Activated CD4-positive, alpha-beta memory T cell treated with anti-CD3 and anti-CD28 coated beads, Interleukin-2, amount 10 ng/mL, durations not matched to agents 7 days and 5 days (primary cell): ENCODE data around the gene TMEM170A. TPM values are rescaled to one million over a fixed set of nuclear protein-coding genes. Genes with fewer than 3 reads are reported as not detected.

Experiments used
- CTCF ChIA-PET: fragments of 350-600 bp; sonication (Branson Sonifier 250); formaldehyde crosslinking; loops from one replicate; lab custom pipeline; 2021; ENCODE audit warnings: antibody characterized with exemption, inconsistent platforms; lab: Charles Lee
- POLR2A ChIA-PET: fragments of 350-600 bp; sonication (Branson Sonifier 250); formaldehyde crosslinking; loops from one replicate; lab custom pipeline; 2021; ENCODE audit warnings: antibody characterized with exemption; lab: Charles Lee
- DNase-seq: peaks from one replicate; pipeline ENCODE4 v3.0.0-alpha.2; 2020
- H3K27ac Mint-ChIP-seq: one replicate; pipeline ENCODE4 v1.8.0; 2021; ENCODE audit warnings: mild to moderate bottlenecking, mixed read lengths
- H3K27me3 Mint-ChIP-seq: one replicate; pipeline ENCODE4 v1.8.0; 2021; ENCODE audit warnings: mixed read lengths
- H3K36me3 Mint-ChIP-seq: one replicate; pipeline ENCODE4 v1.8.0; 2021; ENCODE audit warnings: low read depth, mixed read lengths
- H3K4me1 Mint-ChIP-seq: one replicate; pipeline ENCODE4 v1.8.0; 2021; ENCODE audit warnings: mixed read lengths
- H3K4me3 Mint-ChIP-seq: one replicate; pipeline ENCODE4 v1.8.0; 2021; ENCODE audit warnings: mild to moderate bottlenecking, mixed read lengths
- H3K9me3 Mint-ChIP-seq: one replicate; pipeline ENCODE4 v1.8.0; 2021; ENCODE audit warnings: mixed read lengths
- total RNA-seq, 2 experiments: library from RNA; stranded (reverse); gene quantifications; one replicate each; pipeline ENCODE4 v1.2.3, GENCODE V29; 2021

The TMEM170A gene
- total RNA-seq, 2 experiments from 2014 or later = 30.8 to 33.9 TPM

DNA sequence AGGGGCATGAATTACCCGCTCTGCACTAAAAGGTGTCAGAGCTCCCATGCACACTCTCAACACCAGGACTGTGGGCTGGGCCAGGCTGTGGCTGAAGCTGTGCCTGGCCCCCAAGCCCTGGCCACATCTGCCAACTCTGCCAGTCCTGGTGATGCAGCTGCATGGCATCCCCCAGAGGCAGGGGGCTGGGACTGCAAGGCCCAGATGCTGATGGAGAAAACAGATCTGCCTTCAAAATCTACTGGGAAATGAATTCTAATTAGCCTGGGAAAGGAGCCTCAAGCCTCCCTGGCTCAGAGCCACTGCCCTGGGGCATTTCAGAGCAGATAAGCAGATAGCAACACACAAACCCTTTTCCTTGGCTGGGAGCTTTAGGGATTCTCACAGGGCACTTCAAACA lies 27.4 kb upstream of the TMEM170A start:
- Mint-ChIP-seq H3K27ac (no peak overlapping the region), H3K9me3 (no peaks in the 10 kb centered on the region), H3K4me3 (no peak overlapping the region), H3K27me3 (peaks cover 20% of the 10 kb centered on the region), H3K4me1 (peaks cover 8% of the 10 kb centered on the region), H3K36me3 (no peaks in the 10 kb centered on the region)
- CTCF ChIA-PET = interaction anchor here (0.6 kb wide), 1 partner anchor 20 kb away, joined by 3 read pairs; no protein-coding TSS in a partner anchor
- POLR2A ChIA-PET = no interaction called here
- DNase-seq = no peak

DNA sequence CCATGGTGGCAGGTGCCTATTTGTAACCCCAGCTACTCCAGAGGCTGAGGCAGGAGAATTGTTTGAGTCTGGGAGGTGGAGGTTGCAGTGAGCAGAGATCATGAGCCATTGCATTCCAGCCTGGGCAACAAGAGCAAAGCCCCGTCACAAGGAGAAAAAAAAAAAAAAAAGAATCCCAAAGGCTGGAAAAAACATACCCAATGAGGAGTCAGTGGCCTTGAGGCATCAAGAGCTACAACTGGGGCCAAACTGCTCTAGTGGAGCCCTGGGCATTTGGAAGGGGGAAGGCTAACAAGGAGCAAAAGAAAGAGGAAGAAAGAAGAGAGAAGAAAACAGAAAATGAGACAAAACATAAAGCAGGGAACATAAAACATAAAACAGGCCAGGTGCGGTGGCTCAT lies 23.8 kb upstream of the TMEM170A start:
- no peak overlapping the region for H3K27ac Mint-ChIP-seq
- no peaks in the 10 kb centered on the region for H3K4me1 Mint-ChIP-seq
- peaks cover 11% of the 10 kb centered on the region for H3K27me3 Mint-ChIP-seq
- ChIA-PET POLR2A (no interaction called here), CTCF (interaction anchor here (1.2 kb wide), 1 partner anchor 10 kb away, joined by 5 read pairs; no protein-coding TSS in a partner anchor)
- no peak for DNase-seq
- H3K4me3 Mint-ChIP-seq = no peak overlapping the region
- H3K9me3 Mint-ChIP-seq = no peaks in the 10 kb centered on the region
- no peaks in the 10 kb centered on the region for H3K36me3 Mint-ChIP-seq

DNA sequence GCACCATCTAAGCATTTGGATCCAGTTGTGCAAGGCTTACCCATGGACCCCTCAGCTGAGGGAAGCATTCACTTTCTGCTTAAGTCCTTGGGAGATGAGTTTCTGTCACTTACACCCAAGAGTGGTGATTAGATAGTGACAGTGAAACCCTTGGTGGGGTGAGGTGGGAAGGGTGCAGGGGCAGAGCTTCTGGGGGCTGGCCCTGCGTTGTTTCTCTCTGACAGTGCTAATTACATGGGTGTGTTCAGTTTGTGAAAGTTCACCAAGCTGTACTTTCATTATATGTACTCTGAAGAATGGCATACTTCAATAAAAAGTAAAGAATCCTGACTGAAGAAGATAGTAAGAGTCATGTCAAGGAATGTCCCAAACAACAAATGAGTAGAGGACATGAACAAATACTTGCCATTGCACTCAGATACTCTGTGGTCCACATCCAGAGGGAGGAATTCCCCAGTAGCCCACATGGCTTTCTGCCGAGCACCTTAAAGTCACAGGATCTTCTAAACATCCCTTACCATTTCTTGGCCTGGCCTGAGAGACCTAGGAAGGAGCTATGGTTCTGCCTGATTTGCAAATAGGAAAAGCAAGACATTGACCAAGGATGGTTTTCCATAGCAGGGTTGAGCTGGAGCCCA lies 22.3 kb upstream of the TMEM170A start:
- Mint-ChIP-seq H3K36me3 (no peaks in the 10 kb centered on the region), H3K4me3 (no peak overlapping the region), H3K27ac (no peak overlapping the region), H3K4me1 (no peaks in the 10 kb centered on the region), H3K9me3 (no peaks in the 10 kb centered on the region), H3K27me3 (peaks cover 8% of the 10 kb centered on the region)
- ChIA-PET POLR2A (no interaction called here), CTCF (interaction anchor here (0.7 to 1.5 kb wide), 4 partner anchors 9 to 277 kb away, joined by 3 to 5 read pairs (median 4); no protein-coding TSS in a partner anchor)
- no peak for DNase-seq

DNA sequence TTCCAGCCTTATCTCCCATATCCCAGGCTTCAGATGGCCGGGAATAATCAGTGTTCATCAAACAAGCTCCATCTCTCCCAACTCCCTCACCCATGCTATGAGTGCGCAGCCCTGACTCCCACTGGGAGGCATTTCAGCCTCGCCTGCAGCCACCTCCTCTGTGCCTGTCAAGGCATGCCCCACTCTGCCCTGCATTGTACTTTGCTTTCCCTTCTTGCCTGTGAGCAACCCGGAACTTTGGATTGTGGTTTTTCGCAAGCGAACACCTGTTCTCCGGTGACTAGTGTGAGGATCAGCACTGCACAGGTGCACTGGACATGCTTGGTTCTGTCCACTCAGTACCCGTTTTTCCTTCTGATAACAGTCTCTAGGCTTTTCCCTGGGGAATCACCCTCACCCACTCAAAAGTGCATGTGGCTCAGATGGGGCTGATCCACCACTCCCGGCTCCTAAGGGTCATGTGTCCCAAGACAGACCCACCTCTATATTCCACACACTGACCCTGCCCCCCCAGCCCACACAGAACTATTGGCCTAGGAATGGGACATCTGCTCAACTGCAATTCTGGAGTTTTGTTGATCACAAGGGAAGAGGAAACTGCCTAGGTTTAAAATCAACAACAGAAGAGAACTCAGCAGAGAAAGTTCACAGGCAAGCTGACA lies 21.7 kb upstream of the TMEM170A start:
- no peak for DNase-seq
- Mint-ChIP-seq H3K27ac (no peak overlapping the region), H3K36me3 (no peaks in the 10 kb centered on the region), H3K4me1 (no peaks in the 10 kb centered on the region), H3K4me3 (no peak overlapping the region), H3K9me3 (no peaks in the 10 kb centered on the region), H3K27me3 (peaks cover 8% of the 10 kb centered on the region)
- ChIA-PET CTCF (interaction anchor here (1.1 to 1.5 kb wide), 3 partner anchors 31 to 278 kb away, joined by 3 to 4 read pairs (median 3); no protein-coding TSS in a partner anchor), POLR2A (no interaction called here)

DNA sequence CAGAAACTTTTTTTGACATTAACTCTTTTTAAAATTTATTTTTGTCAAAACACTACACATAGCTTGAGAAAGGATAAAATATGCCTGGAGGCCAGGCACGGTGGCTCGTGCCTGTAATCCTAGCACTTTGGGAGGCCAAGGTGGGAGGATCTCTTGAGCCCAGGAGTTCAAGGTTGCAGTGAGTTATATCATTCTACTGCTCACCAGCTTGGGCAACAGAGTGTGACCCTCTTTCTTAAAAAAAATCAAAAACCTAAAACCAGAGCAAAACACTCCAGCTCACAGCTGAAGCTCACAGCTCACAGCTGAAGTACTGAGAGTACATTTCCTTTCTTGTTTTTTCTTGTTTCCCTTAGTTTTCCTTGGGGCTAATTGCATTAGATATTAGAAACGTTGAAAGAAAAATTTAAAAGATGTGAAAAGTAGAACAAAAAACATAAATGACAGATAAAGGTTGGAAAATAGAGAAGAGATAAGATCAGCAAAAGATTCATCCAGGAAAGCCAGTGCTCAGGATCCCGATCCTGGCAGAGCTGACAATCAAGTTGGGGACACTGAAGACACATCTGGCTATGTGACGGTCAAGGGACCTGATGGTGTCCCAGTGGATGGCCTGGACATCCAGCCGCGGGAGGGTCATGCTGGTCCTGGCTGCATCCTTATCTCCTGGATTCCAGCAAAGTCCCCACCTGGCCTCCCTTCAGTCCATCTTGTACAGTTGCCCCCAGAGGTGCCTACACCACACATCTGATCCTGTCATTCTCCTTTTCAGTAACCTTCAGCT lies 20.9 kb upstream of the TMEM170A start:
- POLR2A ChIA-PET = no interaction called here
- no peak overlapping the region for H3K27ac Mint-ChIP-seq
- no peak for DNase-seq
- H3K9me3 Mint-ChIP-seq = no peaks in the 10 kb centered on the region
- no peak overlapping the region for H3K4me3 Mint-ChIP-seq
- peaks cover 8% of the 10 kb centered on the region for H3K27me3 Mint-ChIP-seq
- H3K4me1 Mint-ChIP-seq = no peaks in the 10 kb centered on the region
- CTCF ChIA-PET = interaction anchor here (1.1 kb wide), 1 partner anchor 32 kb away, joined by 4 read pairs; no protein-coding TSS in a partner anchor
- H3K36me3 Mint-ChIP-seq = no peaks in the 10 kb centered on the region

DNA sequence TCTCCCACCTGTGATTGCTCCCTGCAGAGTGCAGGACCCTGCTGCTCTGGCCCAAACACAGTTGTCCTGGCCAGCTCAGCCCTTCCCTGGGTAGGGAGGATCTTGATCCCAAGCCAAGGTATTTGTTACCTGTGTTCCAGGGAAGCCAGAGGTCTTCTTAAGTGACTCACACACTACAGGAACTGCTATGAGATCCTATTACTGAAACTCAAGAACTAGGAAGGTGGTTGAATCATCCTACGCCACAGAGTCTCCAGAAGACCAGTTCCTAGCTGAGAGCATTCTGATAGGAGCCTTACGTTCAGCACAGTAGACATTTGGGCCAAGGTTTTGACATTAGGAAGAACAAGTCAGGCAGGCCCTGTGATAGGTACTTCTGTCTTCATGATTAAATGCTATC lies 18.7 kb upstream of the TMEM170A start:
- CTCF ChIA-PET = no interaction called here
- POLR2A ChIA-PET = no interaction called here
- H3K27ac Mint-ChIP-seq = no peak overlapping the region
- no peaks in the 10 kb centered on the region for H3K4me1 Mint-ChIP-seq
- DNase-seq = no peak
- H3K36me3 Mint-ChIP-seq = no peaks in the 10 kb centered on the region
- peaks cover 4% of the 10 kb centered on the region for H3K27me3 Mint-ChIP-seq
- H3K4me3 Mint-ChIP-seq = no peak overlapping the region
- no peaks in the 10 kb centered on the region for H3K9me3 Mint-ChIP-seq

DNA sequence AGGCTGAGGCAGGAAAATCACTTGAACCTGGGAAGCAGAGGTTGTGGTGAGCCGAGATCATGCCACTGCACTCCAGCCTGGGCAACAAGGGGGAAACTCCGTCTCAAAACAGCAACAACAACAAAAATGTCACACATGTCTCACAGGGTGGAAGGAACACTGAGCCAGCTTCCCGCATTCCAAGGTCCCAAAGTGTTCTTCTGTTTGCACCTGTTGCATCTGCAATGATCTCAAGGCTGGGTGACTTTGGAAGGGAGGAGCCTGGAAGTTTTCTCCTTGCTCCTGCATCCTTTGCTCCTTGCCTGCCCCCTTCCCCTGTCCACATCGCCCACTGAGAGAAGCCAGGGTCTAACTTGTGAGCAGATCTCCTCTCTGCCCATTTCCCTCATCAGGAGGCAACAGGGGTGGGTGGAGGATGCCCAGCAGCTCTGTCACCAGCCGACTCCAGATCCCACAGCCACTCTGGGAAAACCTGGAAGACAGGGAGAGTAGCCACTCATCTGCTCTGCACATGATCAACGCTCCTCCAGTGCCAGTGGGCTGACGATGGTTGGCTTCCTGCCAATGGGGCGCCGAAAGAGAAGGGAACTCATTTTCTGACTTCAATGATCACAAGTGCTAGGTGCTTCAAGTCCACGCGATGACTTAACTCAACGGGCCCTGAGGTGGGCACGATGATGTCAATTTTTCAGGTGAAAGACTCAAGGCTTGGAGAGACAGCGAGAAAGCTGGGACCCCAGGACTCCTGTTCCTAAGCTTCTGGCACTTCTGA lies 18.1 kb upstream of the TMEM170A start:
- H3K27ac Mint-ChIP-seq = no peak overlapping the region
- H3K36me3 Mint-ChIP-seq = no peaks in the 10 kb centered on the region
- H3K4me3 Mint-ChIP-seq = no peak overlapping the region
- peaks cover 9% of the 10 kb centered on the region for H3K27me3 Mint-ChIP-seq
- no peaks in the 10 kb centered on the region for H3K9me3 Mint-ChIP-seq
- POLR2A ChIA-PET = no interaction called here
- CTCF ChIA-PET = interaction anchor here (1.5 kb wide), 1 partner anchor 17 kb away, joined by 3 read pairs; no protein-coding TSS in a partner anchor
- DNase-seq = no peak
- H3K4me1 Mint-ChIP-seq = no peaks in the 10 kb centered on the region

DNA sequence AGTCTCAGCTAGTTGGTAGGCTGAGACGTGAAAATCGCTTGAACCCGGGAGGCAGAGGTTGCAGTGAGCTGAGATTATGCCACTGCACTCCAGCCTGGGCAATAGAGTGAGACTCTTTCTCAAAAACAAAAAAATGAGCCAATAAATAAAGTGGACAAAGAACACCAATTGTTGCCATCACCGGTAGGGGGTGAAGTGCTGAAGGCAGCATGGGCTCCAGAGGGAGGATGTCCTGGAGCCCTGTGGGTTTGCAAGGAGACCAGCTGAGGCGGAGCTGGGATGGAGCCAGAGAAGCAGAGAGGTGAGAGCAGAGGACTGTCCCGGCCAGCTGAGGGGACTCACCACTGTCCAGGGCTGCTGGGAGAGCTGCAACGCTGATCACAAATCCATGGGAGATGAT lies 17.0 kb upstream of the TMEM170A start:
- H3K27ac Mint-ChIP-seq = no peak overlapping the region
- H3K36me3 Mint-ChIP-seq = no peaks in the 10 kb centered on the region
- H3K4me3 Mint-ChIP-seq = no peak overlapping the region
- CTCF ChIA-PET = interaction anchor here (0.6 to 1.5 kb wide), 2 partner anchors 16 to 36 kb away, joined by 3 read pairs; no protein-coding TSS in a partner anchor
- POLR2A ChIA-PET = no interaction called here
- DNase-seq = no peak
- H3K9me3 Mint-ChIP-seq = no peaks in the 10 kb centered on the region
- H3K27me3 Mint-ChIP-seq = peaks cover 9% of the 10 kb centered on the region
- H3K4me1 Mint-ChIP-seq = no peaks in the 10 kb centered on the region

DNA sequence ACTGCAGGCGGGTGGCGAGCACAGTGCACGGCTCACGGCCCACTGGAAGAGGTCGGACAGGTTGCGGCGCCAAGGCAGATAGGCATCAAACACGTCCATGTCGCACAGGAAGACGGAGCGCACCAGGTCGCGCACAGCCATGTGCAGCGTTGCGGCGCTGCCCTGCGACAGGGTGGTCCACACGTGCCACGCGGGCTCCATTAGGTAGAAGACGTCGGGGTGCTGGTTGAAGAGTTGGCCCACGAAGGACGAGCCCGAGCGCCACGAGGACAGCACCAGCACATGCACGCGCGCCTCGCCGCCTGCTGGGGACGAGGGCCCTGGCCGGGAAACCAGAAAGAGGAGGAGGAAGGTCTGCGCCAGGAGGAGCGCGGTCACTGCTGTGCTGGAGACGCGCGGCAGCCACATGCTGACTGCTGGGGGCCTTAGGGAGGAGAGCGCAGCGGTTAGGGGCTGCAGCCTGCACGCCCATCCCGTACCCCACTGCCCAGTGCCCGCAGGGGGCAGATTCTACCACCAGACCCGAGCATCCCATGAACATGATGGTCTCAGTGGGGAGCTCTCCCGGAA lies 15.0 kb upstream of the TMEM170A start:
- CTCF ChIA-PET = no interaction called here
- POLR2A ChIA-PET = no interaction called here
- Mint-ChIP-seq H3K9me3 (no peaks in the 10 kb centered on the region), H3K4me1 (no peaks in the 10 kb centered on the region), H3K27ac (no peak overlapping the region), H3K4me3 (no peak overlapping the region), H3K27me3 (peaks cover 5% of the 10 kb centered on the region), H3K36me3 (no peaks in the 10 kb centered on the region)
- DNase-seq = no peak

DNA sequence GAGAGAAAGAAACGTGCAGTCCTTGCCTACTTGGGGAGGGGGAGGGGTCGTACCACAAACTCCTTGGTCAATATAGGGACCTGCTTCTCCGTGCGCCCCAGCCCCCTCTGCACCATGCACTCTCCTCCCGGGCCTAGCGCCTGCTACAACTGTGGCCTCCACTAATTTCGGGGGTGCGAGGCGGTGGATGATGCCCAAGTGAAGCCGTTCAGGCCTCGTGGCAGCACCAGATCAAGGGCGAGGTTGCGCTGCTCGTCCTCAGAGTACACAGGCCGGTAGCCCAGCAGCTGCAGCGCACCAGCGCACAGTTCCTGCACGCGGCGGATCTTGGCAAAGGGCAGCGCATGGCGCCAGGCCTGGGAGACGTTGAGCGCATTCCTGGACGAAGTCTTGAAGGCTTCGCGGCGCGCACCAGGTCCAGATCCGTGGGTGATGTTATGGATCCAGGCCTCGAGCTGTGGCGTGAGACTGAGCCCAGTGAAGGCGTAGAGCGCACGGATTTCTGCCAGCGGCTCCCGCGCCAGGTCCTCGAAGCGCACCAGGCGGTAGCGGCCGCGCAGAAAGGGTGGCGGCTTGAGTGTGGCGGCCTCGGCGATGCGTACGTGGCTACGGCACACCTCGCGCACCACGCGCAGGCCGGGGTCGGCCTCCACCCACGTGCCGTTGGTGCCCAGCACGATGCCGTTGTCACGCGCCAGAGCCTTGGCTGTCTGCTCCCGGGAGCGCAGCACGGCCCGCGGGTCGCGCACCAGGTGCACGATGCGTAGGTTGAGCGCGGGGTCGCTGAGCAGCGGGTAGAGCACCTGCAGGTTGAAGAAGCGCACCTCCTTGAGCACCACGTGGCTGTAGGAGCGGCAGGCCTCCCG lies 14.2 kb upstream of the TMEM170A start:
- Mint-ChIP-seq H3K9me3 (no peaks in the 10 kb centered on the region), H3K4me3 (no peak overlapping the region), H3K4me1 (no peaks in the 10 kb centered on the region), H3K36me3 (no peaks in the 10 kb centered on the region), H3K27ac (no peak overlapping the region), H3K27me3 (peaks cover 5% of the 10 kb centered on the region)
- ChIA-PET CTCF (interaction anchor here (0.7 to 1.6 kb wide), 2 partner anchors 9 to 14 kb away, joined by 5 to 6 read pairs; partner anchors contain the start of gene TMEM170A), POLR2A (no interaction called here)
- DNase-seq = no peak

DNA sequence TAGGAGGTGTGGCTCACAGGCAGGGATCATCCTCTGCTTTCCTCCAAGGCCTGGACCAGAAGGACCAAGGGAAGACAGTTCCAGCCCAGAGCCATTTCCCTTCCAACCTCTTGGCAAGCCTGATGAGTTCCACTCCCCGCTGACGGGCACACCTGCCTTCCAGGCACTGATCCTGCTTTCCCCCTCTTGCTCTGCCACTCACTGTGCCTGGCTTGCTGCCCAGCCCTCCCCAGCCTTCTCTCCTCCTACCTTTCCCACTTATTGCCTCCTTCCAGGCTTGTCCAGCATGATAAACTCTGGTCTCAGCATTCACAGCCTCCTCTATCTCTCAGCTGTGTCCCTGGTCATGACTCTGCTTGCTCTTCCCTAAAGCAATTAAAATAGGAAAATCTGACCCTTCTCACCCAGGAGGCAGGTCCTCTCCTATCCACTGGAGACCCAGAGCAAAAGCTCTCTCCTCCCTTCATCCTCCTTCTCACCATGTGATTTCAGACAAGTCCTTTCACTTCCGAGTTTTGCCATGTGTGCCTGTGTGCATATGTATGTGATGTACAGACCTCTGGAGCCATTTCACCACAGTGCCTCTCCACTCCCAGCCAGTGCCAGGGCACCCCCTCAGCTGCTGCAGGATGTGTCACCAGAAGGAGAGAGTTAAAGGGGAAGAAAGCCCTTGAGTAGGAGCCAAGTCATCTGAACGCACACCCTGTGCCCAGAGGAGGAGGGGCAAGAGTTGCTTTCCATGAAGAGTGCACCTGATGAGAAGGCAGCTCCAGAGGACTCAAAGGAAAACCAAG lies 13.4 kb upstream of the TMEM170A start:
- H3K4me3 Mint-ChIP-seq = no peak overlapping the region
- no peaks in the 10 kb centered on the region for H3K36me3 Mint-ChIP-seq
- peaks cover 5% of the 10 kb centered on the region for H3K27me3 Mint-ChIP-seq
- CTCF ChIA-PET = interaction anchor here (0.6 to 1.6 kb wide), 3 partner anchors 9 to 13 kb away, joined by 3 to 6 read pairs (median 5); partner anchors contain the start of gene TMEM170A
- no peak for DNase-seq
- H3K4me1 Mint-ChIP-seq = no peaks in the 10 kb centered on the region
- H3K27ac Mint-ChIP-seq = no peak overlapping the region
- H3K9me3 Mint-ChIP-seq = no peaks in the 10 kb centered on the region
- POLR2A ChIA-PET = no interaction called here
